ENCODE results near the gene MCRIP2. TPM values are rescaled to one million over a fixed set of nuclear protein-coding genes. Genes with fewer than 3 reads are reported as not detected.

MCRIP2 gene
- polyA plus RNA-seq, 2 of the 4 experiments (the other 2 are of a cell fraction), result 10.7 to 21.3 TPM

DNA sequence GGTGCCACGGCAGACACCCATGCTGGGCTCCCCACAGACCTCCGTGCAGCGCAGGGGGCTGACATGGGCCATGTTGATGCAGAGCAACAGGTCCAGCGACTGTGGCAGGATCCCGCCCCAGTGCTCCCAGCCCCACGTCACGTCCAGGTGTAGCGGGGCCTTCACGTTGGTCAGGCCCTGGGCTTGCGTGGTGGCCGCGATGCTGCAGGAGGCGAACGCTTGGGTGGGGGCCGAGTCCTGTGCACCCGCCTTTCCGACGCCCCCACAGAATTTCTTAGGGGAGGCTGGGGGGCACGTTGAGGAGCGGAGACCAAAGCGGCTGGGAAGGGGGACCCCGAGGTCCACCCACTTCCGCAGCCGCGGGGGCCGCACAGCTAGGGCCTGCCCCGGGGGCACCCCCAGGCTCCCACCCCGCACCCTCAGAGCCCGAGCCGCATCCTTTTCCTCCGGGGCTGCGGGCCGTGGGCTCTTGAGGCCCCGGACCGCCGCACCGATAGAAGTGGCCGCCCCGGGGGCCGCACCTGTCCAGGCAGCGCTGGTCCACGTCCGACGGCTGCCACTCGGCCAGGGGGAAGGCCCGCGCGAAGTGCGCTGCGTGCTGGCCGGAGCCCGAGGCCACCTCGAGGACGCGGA, 5.9 kb upstream of the MCRIP2 start:
- ATAC-seq (peak; percentile 1 to 32; a peak in 5 of 6 replicates), FAIRE-seq (no peak)
- WGBS (ENCODE audit: missing lambda C conversion rate), result 0% methylated on average over 9 of the region's 55 CpGs

DNA sequence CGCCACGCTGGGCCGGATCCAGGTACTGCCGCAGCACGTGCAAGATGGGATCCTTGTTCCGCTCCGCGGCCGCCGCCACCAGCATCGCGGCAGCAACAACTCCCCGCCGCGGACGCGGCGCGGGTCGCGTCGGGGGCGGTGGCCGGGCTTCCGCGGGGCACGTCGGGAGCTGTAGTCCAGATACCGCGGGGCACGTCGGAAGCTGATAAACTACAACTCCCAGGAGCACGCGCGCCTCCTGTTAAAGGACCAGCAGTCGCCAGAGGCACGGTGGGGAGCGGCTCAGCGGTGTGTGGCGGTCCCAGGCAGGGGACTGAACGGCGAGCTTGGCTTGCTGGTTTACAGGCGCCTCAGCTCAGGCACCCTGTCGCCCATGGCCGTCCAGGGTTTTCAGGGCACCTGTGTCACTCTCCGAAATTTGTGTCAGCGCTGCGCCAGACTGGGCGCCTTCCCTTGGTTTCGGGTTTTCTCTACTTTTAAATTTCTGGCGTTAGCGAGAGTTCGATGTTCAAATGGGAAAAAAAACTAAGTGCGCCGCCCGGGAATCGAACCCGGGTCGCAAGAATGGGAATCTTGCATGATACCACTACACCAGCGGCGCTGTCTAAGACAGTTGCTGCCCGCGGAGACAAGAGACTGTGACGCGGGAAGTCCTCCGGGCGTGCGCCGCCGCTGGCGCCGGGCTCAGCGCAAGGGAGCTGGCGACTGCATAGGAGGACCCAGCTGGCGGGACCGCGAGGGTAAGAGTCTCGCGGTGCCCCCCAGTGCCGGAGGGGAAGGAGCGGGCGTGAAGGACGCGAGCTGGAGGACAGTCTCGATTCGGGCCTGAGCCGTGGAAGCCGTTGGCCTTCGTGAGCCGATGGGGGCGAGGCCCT, 5.2 kb upstream of the MCRIP2 start, which contains the start of gene METTL26:
METTL26 (minus strand) TSS at position 100 of the 875 bp plus-strand sequence; CDS start at position 85, 15 bp downstream.
- peak within 1 kb of the TSS; percentile 83 to 91 for H3K27ac ChIP-seq
- peak; percentile 59 for FAIRE-seq
- no peak for TF ChIP-seq RCOR1 (IDR thresholded peaks at IDR 0.05; ENCODE audit: low read depth, low read length)
- TF ChIP-seq, protein P1, sequence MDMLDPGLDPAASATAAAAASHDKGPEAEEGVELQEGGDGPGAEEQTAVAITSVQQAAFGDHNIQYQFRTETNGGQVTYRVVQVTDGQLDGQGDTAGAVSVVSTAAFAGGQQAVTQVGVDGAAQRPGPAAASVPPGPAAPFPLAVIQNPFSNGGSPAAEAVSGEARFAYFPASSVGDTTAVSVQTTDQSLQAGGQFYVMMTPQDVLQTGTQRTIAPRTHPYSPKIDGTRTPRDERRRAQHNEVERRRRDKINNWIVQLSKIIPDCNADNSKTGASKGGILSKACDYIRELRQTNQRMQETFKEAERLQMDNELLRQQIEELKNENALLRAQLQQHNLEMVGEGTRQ (IDR thresholded peaks at IDR 0.05), result no peak
- TF ChIP-seq, protein P2, sequence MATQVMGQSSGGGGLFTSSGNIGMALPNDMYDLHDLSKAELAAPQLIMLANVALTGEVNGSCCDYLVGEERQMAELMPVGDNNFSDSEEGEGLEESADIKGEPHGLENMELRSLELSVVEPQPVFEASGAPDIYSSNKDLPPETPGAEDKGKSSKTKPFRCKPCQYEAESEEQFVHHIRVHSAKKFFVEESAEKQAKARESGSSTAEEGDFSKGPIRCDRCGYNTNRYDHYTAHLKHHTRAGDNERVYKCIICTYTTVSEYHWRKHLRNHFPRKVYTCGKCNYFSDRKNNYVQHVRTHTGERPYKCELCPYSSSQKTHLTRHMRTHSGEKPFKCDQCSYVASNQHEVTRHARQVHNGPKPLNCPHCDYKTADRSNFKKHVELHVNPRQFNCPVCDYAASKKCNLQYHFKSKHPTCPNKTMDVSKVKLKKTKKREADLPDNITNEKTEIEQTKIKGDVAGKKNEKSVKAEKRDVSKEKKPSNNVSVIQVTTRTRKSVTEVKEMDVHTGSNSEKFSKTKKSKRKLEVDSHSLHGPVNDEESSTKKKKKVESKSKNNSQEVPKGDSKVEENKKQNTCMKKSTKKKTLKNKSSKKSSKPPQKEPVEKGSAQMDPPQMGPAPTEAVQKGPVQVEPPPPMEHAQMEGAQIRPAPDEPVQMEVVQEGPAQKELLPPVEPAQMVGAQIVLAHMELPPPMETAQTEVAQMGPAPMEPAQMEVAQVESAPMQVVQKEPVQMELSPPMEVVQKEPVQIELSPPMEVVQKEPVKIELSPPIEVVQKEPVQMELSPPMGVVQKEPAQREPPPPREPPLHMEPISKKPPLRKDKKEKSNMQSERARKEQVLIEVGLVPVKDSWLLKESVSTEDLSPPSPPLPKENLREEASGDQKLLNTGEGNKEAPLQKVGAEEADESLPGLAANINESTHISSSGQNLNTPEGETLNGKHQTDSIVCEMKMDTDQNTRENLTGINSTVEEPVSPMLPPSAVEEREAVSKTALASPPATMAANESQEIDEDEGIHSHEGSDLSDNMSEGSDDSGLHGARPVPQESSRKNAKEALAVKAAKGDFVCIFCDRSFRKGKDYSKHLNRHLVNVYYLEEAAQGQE (IDR thresholded peaks at IDR 0.05), result peak; percentile 54
- TF ChIP-seq, protein P3, sequence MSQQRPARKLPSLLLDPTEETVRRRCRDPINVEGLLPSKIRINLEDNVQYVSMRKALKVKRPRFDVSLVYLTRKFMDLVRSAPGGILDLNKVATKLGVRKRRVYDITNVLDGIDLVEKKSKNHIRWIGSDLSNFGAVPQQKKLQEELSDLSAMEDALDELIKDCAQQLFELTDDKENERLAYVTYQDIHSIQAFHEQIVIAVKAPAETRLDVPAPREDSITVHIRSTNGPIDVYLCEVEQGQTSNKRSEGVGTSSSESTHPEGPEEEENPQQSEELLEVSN (IDR thresholded peaks at IDR 0.05; ENCODE audit: borderline replicate concordance, low read depth), result peak; percentile 70
- TF ChIP-seq, protein P4, sequence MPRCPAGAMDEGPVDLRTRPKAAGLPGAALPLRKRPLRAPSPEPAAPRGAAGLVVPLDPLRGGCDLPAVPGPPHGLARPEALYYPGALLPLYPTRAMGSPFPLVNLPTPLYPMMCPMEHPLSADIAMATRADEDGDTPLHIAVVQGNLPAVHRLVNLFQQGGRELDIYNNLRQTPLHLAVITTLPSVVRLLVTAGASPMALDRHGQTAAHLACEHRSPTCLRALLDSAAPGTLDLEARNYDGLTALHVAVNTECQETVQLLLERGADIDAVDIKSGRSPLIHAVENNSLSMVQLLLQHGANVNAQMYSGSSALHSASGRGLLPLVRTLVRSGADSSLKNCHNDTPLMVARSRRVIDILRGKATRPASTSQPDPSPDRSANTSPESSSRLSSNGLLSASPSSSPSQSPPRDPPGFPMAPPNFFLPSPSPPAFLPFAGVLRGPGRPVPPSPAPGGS (IDR thresholded peaks at IDR 0.05), result peak; percentile 67; the same call in 1 of the 3 replicates
- no peak; the same call in 1 of the 2 replicates for TF ChIP-seq MAZ (IDR thresholded peaks at IDR 0.05; ENCODE audit: borderline replicate concordance, low read depth, low read length)
- TF ChIP-seq FOSL2 (IDR thresholded peaks at IDR 0.05), result no peak
- no peak for TF ChIP-seq FOSL2 (CRISPR knock-in tag; IDR thresholded peaks at IDR 0.05)
- no peak for TF ChIP-seq RFX5 (IDR thresholded peaks at IDR 0.05)
- TF ChIP-seq CEBPB (IDR thresholded peaks at IDR 0.05), result peak in 1 of 2 experiments; percentile 37; a peak in 1 of 4 replicates
- TF ChIP-seq EHF (CRISPR knock-in tag; IDR thresholded peaks at IDR 0.05), result no peak
- TF ChIP-seq, protein P5, sequence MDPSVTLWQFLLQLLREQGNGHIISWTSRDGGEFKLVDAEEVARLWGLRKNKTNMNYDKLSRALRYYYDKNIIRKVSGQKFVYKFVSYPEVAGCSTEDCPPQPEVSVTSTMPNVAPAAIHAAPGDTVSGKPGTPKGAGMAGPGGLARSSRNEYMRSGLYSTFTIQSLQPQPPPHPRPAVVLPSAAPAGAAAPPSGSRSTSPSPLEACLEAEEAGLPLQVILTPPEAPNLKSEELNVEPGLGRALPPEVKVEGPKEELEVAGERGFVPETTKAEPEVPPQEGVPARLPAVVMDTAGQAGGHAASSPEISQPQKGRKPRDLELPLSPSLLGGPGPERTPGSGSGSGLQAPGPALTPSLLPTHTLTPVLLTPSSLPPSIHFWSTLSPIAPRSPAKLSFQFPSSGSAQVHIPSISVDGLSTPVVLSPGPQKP (IDR thresholded peaks at IDR 0.05; ENCODE audit: low read depth, low read length), result no peak
- no peak for TF ChIP-seq HDAC2 (IDR thresholded peaks at IDR 0.05)
- TF ChIP-seq, protein P6, sequence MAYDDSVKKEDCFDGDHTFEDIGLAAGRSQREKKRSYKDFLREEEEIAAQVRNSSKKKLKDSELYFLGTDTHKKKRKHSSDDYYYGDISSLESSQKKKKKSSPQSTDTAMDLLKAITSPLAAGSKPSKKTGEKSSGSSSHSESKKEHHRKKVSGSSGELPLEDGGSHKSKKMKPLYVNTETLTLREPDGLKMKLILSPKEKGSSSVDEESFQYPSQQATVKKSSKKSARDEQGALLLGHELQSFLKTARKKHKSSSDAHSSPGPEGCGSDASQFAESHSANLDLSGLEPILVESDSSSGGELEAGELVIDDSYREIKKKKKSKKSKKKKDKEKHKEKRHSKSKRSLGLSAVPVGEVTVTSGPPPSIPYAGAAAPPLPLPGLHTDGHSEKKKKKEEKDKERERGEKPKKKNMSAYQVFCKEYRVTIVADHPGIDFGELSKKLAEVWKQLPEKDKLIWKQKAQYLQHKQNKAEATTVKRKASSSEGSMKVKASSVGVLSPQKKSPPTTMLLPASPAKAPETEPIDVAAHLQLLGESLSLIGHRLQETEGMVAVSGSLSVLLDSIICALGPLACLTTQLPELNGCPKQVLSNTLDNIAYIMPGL (CRISPR knock-in tag; IDR thresholded peaks at IDR 0.05; ENCODE audit: borderline replicate concordance), result peak; percentile 94
- TF ChIP-seq HOXB13 (CRISPR knock-in tag; IDR thresholded peaks at IDR 0.05; ENCODE audit: low read depth), result no peak
- no peak for TF ChIP-seq TFCP2L1 (CRISPR knock-in tag; IDR thresholded peaks at IDR 0.05)
- peak; percentile 64 to 79; a peak in 3 of 5 replicates for TF ChIP-seq JUN (IDR thresholded peaks at IDR 0.05)

More for the DNA sequence above, 5.9 kb upstream of the MCRIP2 start:
- H3K4me2 ChIP-seq, result peak overlapping the region; percentile 78
- H3K27ac ChIP-seq, result peak overlapping the region; percentile 83 to 91
- DNase-seq (ENCODE audit: low read depth in 1 of 2, low spot score in 1 of 2), result no peak
- peak overlapping the region; percentile 78 for H3K4me3 ChIP-seq
- H3K4me1 ChIP-seq, result peaks cover 26% of the 10 kb centered on the region
- TF ChIP-seq, protein P4 (IDR thresholded peaks at IDR 0.05), result no peak
- TF ChIP-seq CBX8 (IDR thresholded peaks at IDR 0.05) (no peak), RFX5 (IDR thresholded peaks at IDR 0.05) (no peak), RNF2 (IDR thresholded peaks at IDR 0.05; ENCODE audit: borderline replicate concordance, low read depth) (0 out of 2 replicates have a peak, but pooled peaks have one; percentile 39), CEBPB (IDR thresholded peaks at IDR 0.05) (no peak), TFCP2L1 (CRISPR knock-in tag; IDR thresholded peaks at IDR 0.05) (0 out of 2 replicates have a peak, but pooled peaks have one; percentile 14), MAFK (IDR thresholded peaks at IDR 0.05; ENCODE audit: partially characterized antibody) (no peak), PHF8 (IDR thresholded peaks at IDR 0.05; ENCODE audit: borderline replicate concordance, low read depth) (peak; percentile 88; the same call in 1 of the 2 replicates), ZFP36 (IDR thresholded peaks at IDR 0.05; ENCODE audit: borderline replicate concordance, partially characterized antibody) (no peak)
- CTCF ChIA-PET, result interaction anchor here (1.0 to 2.7 kb wide), 11 partner anchors 8 to 57 kb away, joined by 3 to 12 read pairs (median 4); partner anchors contain the start of gene RHOT2
- no peaks in the 10 kb centered on the region for H3K9me3 ChIP-seq
- POLR2A ChIA-PET, result interaction anchor here (1.0 to 1.6 kb wide), 7 partner anchors 8 to 48 kb away, joined by 3 to 11 read pairs (median 4); partner anchors contain the start of gene RAB40C

More for the DNA sequence above, 5.2 kb upstream of the MCRIP2 start, which contains the start of gene METTL26:
- CTCF ChIA-PET, result interaction anchor here (1.0 to 2.7 kb wide), 10 partner anchors 9 to 57 kb away, joined by 3 to 12 read pairs (median 5); partner anchors contain the start of gene RHOT2
- Histone ChIP-seq H3K4me3 (peak within 1 kb of the TSS; percentile 78), H3K4me2 (peak within 1 kb of the TSS; percentile 78), H3K4me1 (peaks cover 25% of the 10 kb centered on the region), H3K9me3 (no peaks in the 10 kb centered on the region)
- DNase-seq (ENCODE audit: low read depth in 1 of 2, low spot score in 1 of 2), result peak; percentile 92 to 96
- WGBS (ENCODE audit: missing lambda C conversion rate), result under 1% methylated on average over 27 of the region's 91 CpGs
- peak; percentile 81 to 92 for ATAC-seq
- POLR2A ChIA-PET, result interaction anchor here (1.0 to 1.6 kb wide), 7 partner anchors 9 to 49 kb away, joined by 3 to 11 read pairs (median 4); partner anchors contain the start of gene RAB40C
